Astrocyte (in vitro differentiated cells and primary cell): ENCODE data around the gene ERFE. TPM values are rescaled to one million over a fixed set of nuclear protein-coding genes. Genes with fewer than 3 reads are reported as not detected.
A peak's percentile ranks its signal among the peaks of the same experiment; 100 is the strongest.

Experiments
- DNase-seq: peaks from one replicate; pipeline ENCODE4 v3.0.0-alpha.2; 2010; ENCODE audit warnings: low read depth
- FAIRE-seq: peaks from 2 replicates; lab custom pipeline; 2011; peaks lifted over from hg19 to GRCh38; lab: Jason Lieb, UNC
- H2AFZ ChIP-seq: 2 replicates; pipeline ENCODE4 v1.6.0; 2012; ENCODE audit warnings: low read depth, low read length, inconsistent platforms
- H3K27ac ChIP-seq: 2 replicates; pipeline ENCODE4 v1.5.1; 2011; ENCODE audit warnings: low read depth, low read length, inconsistent platforms
- H3K27me3 ChIP-seq: 2 replicates; pipeline ENCODE4 v1.6.0; 2011; ENCODE audit warnings: low read length, inconsistent platforms; ENCODE audit not compliant: insufficient read depth
- H3K36me3 ChIP-seq: 2 replicates; pipeline ENCODE4 v1.5.1; 2011; ENCODE audit warnings: low read length, inconsistent platforms; ENCODE audit not compliant: insufficient read depth
- H3K4me1 ChIP-seq: 2 replicates; pipeline ENCODE4 v1.5.1; 2011; ENCODE audit warnings: low read length, inconsistent platforms; ENCODE audit not compliant: insufficient read depth
- H3K4me2 ChIP-seq: 2 replicates; pipeline ENCODE4 v1.6.0; 2012; ENCODE audit warnings: low read length, inconsistent platforms
- H3K4me3 ChIP-seq: 2 replicates; pipeline ENCODE4 v1.5.1; 2011; ENCODE audit warnings: low read depth, mild to moderate bottlenecking, low read length, inconsistent platforms; ENCODE audit not compliant: insufficient read depth
- H3K79me2 ChIP-seq: 2 replicates; pipeline ENCODE4 v1.6.0; 2012; ENCODE audit warnings: mild to moderate bottlenecking, low read length, inconsistent platforms; ENCODE audit not compliant: insufficient read depth
- H3K9ac ChIP-seq: 2 replicates; pipeline ENCODE4 v1.6.0; 2012; ENCODE audit warnings: mild to moderate bottlenecking, low read length, inconsistent platforms
- H3K9me3 ChIP-seq: 2 replicates; pipeline ENCODE4 v1.5.1; 2012; ENCODE audit warnings: low read depth, mild to moderate bottlenecking, low read length, inconsistent platforms; ENCODE audit not compliant: insufficient read depth
- H4K20me1 ChIP-seq: 2 replicates; pipeline ENCODE4 v1.6.0; 2012; ENCODE audit warnings: low read length, inconsistent platforms; ENCODE audit not compliant: insufficient read depth
- H3K27ac Mint-ChIP-seq: one replicate; pipeline ENCODE4 v1.8.0; 2021; ENCODE audit warnings: mild to moderate bottlenecking, mixed read lengths; ENCODE audit not compliant: unreplicated experiment
- H3K27me3 Mint-ChIP-seq: one replicate; pipeline ENCODE4 v1.8.0; 2021; ENCODE audit warnings: low read depth, mixed read lengths; ENCODE audit not compliant: unreplicated experiment
- H3K36me3 Mint-ChIP-seq: one replicate; pipeline ENCODE4 v1.8.0; 2021; ENCODE audit warnings: low read depth, mixed read lengths; ENCODE audit not compliant: unreplicated experiment
- H3K4me1 Mint-ChIP-seq: one replicate; pipeline ENCODE4 v1.8.0; 2021; ENCODE audit warnings: low read depth, mixed read lengths; ENCODE audit not compliant: unreplicated experiment
- H3K4me3 Mint-ChIP-seq: one replicate; pipeline ENCODE4 v1.8.0; 2021; ENCODE audit warnings: mild to moderate bottlenecking, moderate library complexity, mixed read lengths; ENCODE audit not compliant: unreplicated experiment
- H3K9me3 Mint-ChIP-seq: one replicate; pipeline ENCODE4 v1.8.0; 2021; ENCODE audit warnings: mild to moderate bottlenecking, mixed read lengths; ENCODE audit not compliant: unreplicated experiment
- EZH2 ChIP-seq: IDR thresholded peaks from 2 replicates; pipeline ENCODE4 v1.6.1; 2012; ENCODE audit warnings: mild to moderate bottlenecking, low read length, inconsistent platforms; ENCODE audit not compliant: insufficient read depth
- total RNA-seq: library from RNA; stranded (reverse); gene quantifications from 2 replicates; pipeline ENCODE4 v1.2.1, GENCODE V29; 2021
- TF ChIP-seq, protein P1 (sequence below): IDR thresholded peaks from 2 replicates; pipeline ENCODE4 v1.5.1; 2011; ENCODE audit warnings: low read depth, mild to moderate bottlenecking, inconsistent platforms, low read length, moderate library complexity; ENCODE audit not compliant: insufficient read depth

ERFE gene
- total RNA-seq, 1 donor from 2014 or later, result 1.4 TPM

DNA sequence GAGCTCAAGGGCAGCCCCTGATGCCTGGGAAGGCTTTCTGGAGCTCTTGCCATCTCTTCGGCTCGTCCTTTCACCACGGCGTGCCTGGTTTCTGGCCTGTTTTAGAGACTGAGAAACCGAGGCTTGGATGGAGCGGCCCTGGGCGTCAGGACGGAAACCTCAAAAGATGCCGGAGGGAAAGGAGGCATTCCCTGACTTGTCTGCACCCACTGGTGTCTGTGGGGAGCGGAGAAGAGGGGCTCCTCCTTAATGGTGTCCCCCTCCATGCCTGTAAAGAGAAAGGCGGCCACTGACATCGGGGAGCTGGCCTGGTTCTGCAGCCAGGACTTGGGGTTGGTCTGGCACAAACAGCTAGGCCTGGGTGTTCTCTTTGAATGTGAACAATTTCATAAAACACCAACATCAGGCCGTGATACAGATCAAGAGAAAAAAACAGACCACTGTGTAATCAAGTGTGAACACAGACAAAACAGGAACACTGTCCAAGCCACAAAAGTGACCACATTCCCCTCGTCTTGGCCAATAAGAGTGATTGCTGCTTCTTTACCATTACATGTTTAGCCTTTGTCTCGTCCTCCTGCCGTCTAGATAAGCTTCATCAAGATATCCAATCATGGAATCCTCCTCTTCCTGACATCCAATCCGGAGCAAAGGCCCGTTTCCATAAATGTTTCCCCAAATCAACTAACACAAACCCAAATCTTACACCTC lies 45.4 kb downstream of the ERFE start:
- no peak for DNase-seq
- Mint-ChIP-seq H3K4me3 (peak overlapping the region; percentile 84), H3K9me3 (no peaks in the 10 kb centered on the region), H3K27ac (no peak overlapping the region), H3K27me3 (no peaks in the 10 kb centered on the region), H3K36me3 (no peaks in the 10 kb centered on the region), H3K4me1 (peaks cover 5% of the 10 kb centered on the region)
- Histone ChIP-seq H3K4me3 (peak overlapping the region; percentile 55), H3K36me3 (no peaks in the 10 kb centered on the region), H3K27me3 (no peaks in the 10 kb centered on the region), H3K9me3 (no peaks in the 10 kb centered on the region), H3K27ac (peak overlapping the region; percentile 67), H3K4me2 (peak overlapping the region; percentile 97), H4K20me1 (peaks cover 37% of the 10 kb centered on the region), H2AFZ (peak overlapping the region; percentile 97), H3K4me1 (peaks cover 15% of the 10 kb centered on the region), H3K9ac (peak overlapping the region; percentile 95), H3K79me2 (peaks cover 43% of the 10 kb centered on the region)
- TF ChIP-seq, protein P1, sequence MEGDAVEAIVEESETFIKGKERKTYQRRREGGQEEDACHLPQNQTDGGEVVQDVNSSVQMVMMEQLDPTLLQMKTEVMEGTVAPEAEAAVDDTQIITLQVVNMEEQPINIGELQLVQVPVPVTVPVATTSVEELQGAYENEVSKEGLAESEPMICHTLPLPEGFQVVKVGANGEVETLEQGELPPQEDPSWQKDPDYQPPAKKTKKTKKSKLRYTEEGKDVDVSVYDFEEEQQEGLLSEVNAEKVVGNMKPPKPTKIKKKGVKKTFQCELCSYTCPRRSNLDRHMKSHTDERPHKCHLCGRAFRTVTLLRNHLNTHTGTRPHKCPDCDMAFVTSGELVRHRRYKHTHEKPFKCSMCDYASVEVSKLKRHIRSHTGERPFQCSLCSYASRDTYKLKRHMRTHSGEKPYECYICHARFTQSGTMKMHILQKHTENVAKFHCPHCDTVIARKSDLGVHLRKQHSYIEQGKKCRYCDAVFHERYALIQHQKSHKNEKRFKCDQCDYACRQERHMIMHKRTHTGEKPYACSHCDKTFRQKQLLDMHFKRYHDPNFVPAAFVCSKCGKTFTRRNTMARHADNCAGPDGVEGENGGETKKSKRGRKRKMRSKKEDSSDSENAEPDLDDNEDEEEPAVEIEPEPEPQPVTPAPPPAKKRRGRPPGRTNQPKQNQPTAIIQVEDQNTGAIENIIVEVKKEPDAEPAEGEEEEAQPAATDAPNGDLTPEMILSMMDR, result no peak
- TF ChIP-seq EZH2, result no peak
- no peak for FAIRE-seq

GRCh38 chr2:238207006-238207405 lies 48.2 kb downstream of the ERFE start:
- FAIRE-seq (no peak), DNase-seq (no peak)
- Histone ChIP-seq H2AFZ (no peak overlapping the region), H3K27ac (no peak overlapping the region), H3K9me3 (no peaks in the 10 kb centered on the region), H3K4me1 (peaks cover 9% of the 10 kb centered on the region), H3K9ac (no peak overlapping the region), H3K4me3 (no peak overlapping the region), H3K4me2 (no peak overlapping the region), H3K79me2 (peaks cover 14% of the 10 kb centered on the region), H3K27me3 (peaks cover 7% of the 10 kb centered on the region), H4K20me1 (peaks cover 9% of the 10 kb centered on the region), H3K36me3 (no peaks in the 10 kb centered on the region)
- no peak overlapping the region for H3K4me3 Mint-ChIP-seq
- peaks cover 2% of the 10 kb centered on the region for H3K4me1 Mint-ChIP-seq
- H3K9me3 Mint-ChIP-seq, result no peaks in the 10 kb centered on the region
- H3K36me3 Mint-ChIP-seq, result no peaks in the 10 kb centered on the region
- TF ChIP-seq, protein P1, result no peak
- TF ChIP-seq EZH2, result no peak
- no peak overlapping the region for H3K27ac Mint-ChIP-seq
- H3K27me3 Mint-ChIP-seq, result no peaks in the 10 kb centered on the region

GRCh38 chr2:238216651-238217184 lies 57.9 kb downstream of the ERFE start:
- Mint-ChIP-seq H3K27ac (no peak overlapping the region), H3K4me3 (no peak overlapping the region), H3K27me3 (peaks cover 2% of the 10 kb centered on the region), H3K36me3 (no peaks in the 10 kb centered on the region), H3K4me1 (no peaks in the 10 kb centered on the region), H3K9me3 (no peaks in the 10 kb centered on the region)
- no peaks in the 10 kb centered on the region for H3K4me1 ChIP-seq
- H2AFZ ChIP-seq, result no peak overlapping the region
- no peaks in the 10 kb centered on the region for H3K9me3 ChIP-seq
- no peaks in the 10 kb centered on the region for H3K79me2 ChIP-seq
- peaks cover 3% of the 10 kb centered on the region for H3K27me3 ChIP-seq
- H3K36me3 ChIP-seq, result no peaks in the 10 kb centered on the region
- no peak for FAIRE-seq
- TF ChIP-seq, protein P1, result no peak
- TF ChIP-seq EZH2, result no peak
- no peak overlapping the region for H3K27ac ChIP-seq
- no peak overlapping the region for H3K4me2 ChIP-seq
- no peak for DNase-seq
- no peak overlapping the region for H3K9ac ChIP-seq
- H4K20me1 ChIP-seq, result no peaks in the 10 kb centered on the region
- H3K4me3 ChIP-seq, result no peak overlapping the region
